ENCODE measurements around the gene TULP1. TPM values are rescaled to one million over a fixed set of nuclear protein-coding genes. Genes with fewer than 3 reads are reported as not detected.

Gene TULP1
- under 0.01 TPM in 1 of 2 replicates, not detected in the other for total RNA-seq

- Histone ChIP-seq H3K27me3 (ENCODE audit: control insufficient read depth, insufficient read depth, low read length) (peaks cover 12% of the 10 kb centered on the region), H3K4me3 (ENCODE audit: low read depth, low read length) (no peak within 1 kb of the TSS)
- no peak for FAIRE-seq
These were observed at the start of gene TULP1 for GRCh38 chr6:35512740-35513139. TULP1 (minus strand) TSS chr6:35512896; CDS start chr6:35512858, 38 bp downstream.

DNA sequence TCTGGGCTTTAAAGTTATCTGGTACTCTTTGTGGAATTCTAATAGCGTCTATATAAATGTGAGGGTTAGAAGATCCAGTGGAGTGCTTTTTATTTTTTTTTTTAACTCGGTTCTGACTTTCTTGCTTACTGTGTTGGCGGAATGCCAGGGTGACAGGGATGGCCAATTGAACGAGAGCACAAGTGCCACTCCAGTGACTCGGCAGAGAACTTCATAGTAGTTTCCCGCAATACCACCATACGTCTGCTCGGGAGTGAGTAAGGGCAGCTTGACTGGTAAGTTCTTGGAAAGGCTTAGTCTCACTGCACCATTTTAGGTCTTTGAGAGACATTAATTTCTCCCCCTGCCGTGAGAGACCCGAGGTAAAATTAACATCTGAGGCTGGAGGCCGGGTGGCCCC lies 49.4 kb upstream of the TULP1 start:
- FAIRE-seq (no peak), DNase-seq (ENCODE audit: low read depth) (peak; percentile 32)
- no peaks in the 10 kb centered on the region for H3K36me3 ChIP-seq (ENCODE audit: control insufficient read depth, insufficient read depth, low read length)
- H3K27me3 ChIP-seq (ENCODE audit: control insufficient read depth, insufficient read depth, low read length): peaks cover 2% of the 10 kb centered on the region
- no peak overlapping the region for H3K4me3 ChIP-seq (ENCODE audit: low read depth, low read length)
- TF ChIP-seq CTCF (IDR thresholded peaks at IDR 0.05; ENCODE audit: insufficient read depth, low read length, severe bottlenecking): no peak

More at GRCh38 chr6:35512740-35513139, at the start of gene TULP1:
- DNase-seq (ENCODE audit: low read depth): no peak
- no peak for TF ChIP-seq CTCF (IDR thresholded peaks at IDR 0.05; ENCODE audit: insufficient read depth, low read length, severe bottlenecking)
- no peaks in the 10 kb centered on the region for H3K36me3 ChIP-seq (ENCODE audit: control insufficient read depth, insufficient read depth, low read length)

- H3K27me3 ChIP-seq (ENCODE audit: control insufficient read depth, insufficient read depth, low read length): peaks cover 2% of the 10 kb centered on the region
- H3K36me3 ChIP-seq (ENCODE audit: control insufficient read depth, insufficient read depth, low read length): no peaks in the 10 kb centered on the region
- no peak overlapping the region for H3K4me3 ChIP-seq (ENCODE audit: low read depth, low read length)
- FAIRE-seq: no peak
- no peak for TF ChIP-seq CTCF (IDR thresholded peaks at IDR 0.05; ENCODE audit: insufficient read depth, low read length, severe bottlenecking)
- DNase-seq (ENCODE audit: low read depth): no peak
These were observed 48.4 kb upstream of the TULP1 start for GRCh38 chr6:35561113-35561512.

DNA sequence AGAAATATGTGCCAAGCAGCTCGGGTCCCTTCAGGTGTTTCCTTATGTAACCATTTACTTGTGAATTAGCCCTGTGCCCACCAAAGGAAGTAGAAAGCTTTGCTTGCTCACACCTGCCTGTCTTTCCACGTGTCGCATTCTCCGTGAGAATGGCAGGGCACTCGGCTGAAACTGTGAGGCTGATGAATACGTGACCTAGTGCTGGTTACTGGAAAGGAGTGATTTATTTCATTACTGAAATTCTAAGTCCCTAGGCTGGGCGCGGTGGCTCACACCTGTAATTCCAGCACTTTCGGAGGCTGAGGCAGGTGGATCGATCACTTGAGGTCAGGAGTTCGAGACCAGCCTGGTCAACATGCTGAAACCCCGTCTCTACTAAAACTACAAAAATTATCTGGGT lies 45.9 kb upstream of the TULP1 start:
- DNase-seq (ENCODE audit: low read depth) (no peak), FAIRE-seq (no peak)

GRCh38 chr6:35557239-35557638 lies 44.5 kb upstream of the TULP1 start:
- Histone ChIP-seq H3K36me3 (ENCODE audit: control insufficient read depth, insufficient read depth, low read length) (no peaks in the 10 kb centered on the region), H3K27me3 (ENCODE audit: control insufficient read depth, insufficient read depth, low read length) (peaks cover under 1% of the 10 kb centered on the region), H3K4me3 (ENCODE audit: low read depth, low read length) (no peak overlapping the region)
- DNase-seq (ENCODE audit: low read depth) (no peak), FAIRE-seq (no peak)
- TF ChIP-seq CTCF (IDR thresholded peaks at IDR 0.05; ENCODE audit: insufficient read depth, low read length, severe bottlenecking): no peak

More for the DNA sequence above, 45.9 kb upstream of the TULP1 start:
- H3K36me3 ChIP-seq (ENCODE audit: control insufficient read depth, insufficient read depth, low read length): no peaks in the 10 kb centered on the region
- no peak overlapping the region for H3K4me3 ChIP-seq (ENCODE audit: low read depth, low read length)
- H3K27me3 ChIP-seq (ENCODE audit: control insufficient read depth, insufficient read depth, low read length): peaks cover 2% of the 10 kb centered on the region
- TF ChIP-seq CTCF (IDR thresholded peaks at IDR 0.05; ENCODE audit: insufficient read depth, low read length, severe bottlenecking): no peak

DNA sequence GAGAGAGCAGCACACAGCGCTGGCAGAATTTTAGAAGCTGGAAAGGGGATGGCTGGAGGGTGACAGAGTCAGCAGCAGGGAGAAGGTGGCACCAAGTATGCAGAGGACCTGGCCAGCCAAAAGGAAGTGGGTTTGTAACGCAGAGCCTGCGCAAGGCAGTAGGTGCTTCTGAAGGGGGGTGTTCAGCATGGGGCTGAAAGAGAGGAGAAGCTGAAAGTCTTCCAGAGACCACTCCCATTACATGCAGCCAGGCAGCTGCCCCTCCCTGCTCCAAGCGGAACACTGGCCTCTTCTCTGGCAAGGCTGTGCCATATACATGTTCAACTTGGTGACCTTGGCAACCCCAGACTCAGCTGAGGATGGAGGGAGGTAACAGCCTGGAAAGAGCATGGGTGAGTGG lies 42.1 kb upstream of the TULP1 start:
- Histone ChIP-seq H3K27me3 (ENCODE audit: control insufficient read depth, insufficient read depth, low read length) (no peaks in the 10 kb centered on the region), H3K36me3 (ENCODE audit: control insufficient read depth, insufficient read depth, low read length) (no peaks in the 10 kb centered on the region), H3K4me3 (ENCODE audit: low read depth, low read length) (no peak overlapping the region)
- DNase-seq (ENCODE audit: low read depth) (no peak), FAIRE-seq (no peak)
- TF ChIP-seq CTCF (IDR thresholded peaks at IDR 0.05; ENCODE audit: insufficient read depth, low read length, severe bottlenecking): no peak
